Motor neuron (in vitro differentiated cells): ENCODE results near the gene MYBPC2. TPM values are rescaled to one million over a fixed set of nuclear protein-coding genes. Genes with fewer than 3 reads are reported as not detected.

ENCODE experiments used
- ATAC-seq, 8 experiments: fragments of 200-7000 bp; cut with Tn5 transposase; replicated peaks in 6 of 8; 2 replicates each; pipeline ENCODE4 v1.8.0; 2021; ENCODE audit warnings: mild to moderate bottlenecking in 8 of 8, moderate library complexity in 8 of 8
- H3K27ac ChIP-seq, 2 donors: fragments of 250-450 bp; sonication (Bioruptor Pico); 2 replicates each; pipeline ENCODE4 v1.9.0; 2021; ENCODE audit warnings: antibody characterized with exemption in 2 of 2, mild to moderate bottlenecking in 2 of 2, moderate library complexity in 1 of 2
- H3K4me1 ChIP-seq, 2 donors: fragments of 250-450 bp; sonication (Bioruptor Pico); replicated peaks in 1 of 2; 2 replicates each; pipeline ENCODE4 v1.6.1; 2021; ENCODE audit warnings: antibody characterized with exemption in 2 of 2, mild to moderate bottlenecking in 2 of 2, moderate library complexity in 1 of 2
- H3K4me3 ChIP-seq, 5 donors: fragments of 250-450 bp; sonication (Bioruptor Pico); 2 replicates each; pipeline ENCODE4 v1.9.0; 2021; ENCODE audit warnings: antibody characterized with exemption in 5 of 5, mild to moderate bottlenecking in 5 of 5, moderate library complexity in 4 of 5
- WGBS, 10 experiments: fragments of 450-650 bp; shearing (Covaris generic); methylation state at CpG; one replicate each; pipeline ENCODE4 v1.0.0; 2022; 5-methylcytosine and 5-hydroxymethylcytosine counted together
- in situ Hi-C, 9 experiments: fragments of 400-800 bp; cut with MboI; loops; one replicate each; pipeline ENCODE4 v1.15.0; 2021; ENCODE audit warnings: low sequenced_read_pairs in 9 of 9, low pct_unique_long_range_greater_than_20kb in 2 of 9; ENCODE audit not compliant: unreplicated experiment in 9 of 9
- total RNA-seq, 8 experiments: library from RNA; unstranded; fragments of 300-600 nt; gene quantifications; 2 replicates each; pipeline versions ENCODE4 v1.2.3 to v1.2.4, GENCODE V29; 2022

Gene MYBPC2
- total RNA-seq, 8 experiments from 2014 or later: 0.04 to 0.27 (median 0.11) TPM; not detected in 4

- ATAC-seq: no peak
- 76 to 100% (median 94%) methylated on average over 2 to 7 of the region's 13 CpGs; no CpG with 5 or more reads in 5 of the 10 experiments for WGBS, 10 experiments
- Histone ChIP-seq H3K27ac (no peak overlapping the region), H3K4me3 (no peak overlapping the region), H3K4me1 (no peaks in the 10 kb centered on the region)
- in situ Hi-C loops: no loop called here
Observed at GRCh38 chr19:50398675-50399367, 33.9 kb upstream of the MYBPC2 start.

GRCh38 chr19:50399368-50399745 lies 33.3 kb upstream of the MYBPC2 start:
- H3K4me1 ChIP-seq: no peaks in the 10 kb centered on the region
- no peak overlapping the region for H3K4me3 ChIP-seq
- WGBS, 10 experiments: 90 to 100% (median 98%) methylated on average over 2 to 4 of the region's 10 CpGs; no CpG with 5 or more reads in 6 of the 10 experiments
- no peak for ATAC-seq
- H3K27ac ChIP-seq: no peak overlapping the region
- in situ Hi-C loops: no loop called here

- 80 to 100% methylated on average over 1 of the region's 48 CpGs; no CpG with 5 or more reads in 8 of the 10 experiments for WGBS, 10 experiments
- Histone ChIP-seq H3K4me1 (no peaks in the 10 kb centered on the region), H3K4me3 (no peak overlapping the region), H3K27ac (no peak overlapping the region)
- in situ Hi-C loops: no loop called here
- peak in 1 of 8 experiments; percentile 15 for ATAC-seq
Observed at GRCh38 chr19:50401605-50402450, 30.9 kb upstream of the MYBPC2 start.

- in situ Hi-C loops: no loop called here
- peak in 1 of 8 experiments; percentile 6 for ATAC-seq
- 93 to 100% (median 98%) methylated on average over 3 to 12 of the region's 41 CpGs; no CpG with 5 or more reads in 6 of the 10 experiments for WGBS, 10 experiments
- Histone ChIP-seq H3K4me3 (no peak overlapping the region), H3K27ac (no peak overlapping the region), H3K4me1 (no peaks in the 10 kb centered on the region)
Observed at GRCh38 chr19:50402544-50403301, 30.0 kb upstream of the MYBPC2 start.

GRCh38 chr19:50406156-50406820 lies 26.4 kb upstream of the MYBPC2 start:
- Histone ChIP-seq H3K4me1 (no peaks in the 10 kb centered on the region), H3K27ac (no peak overlapping the region), H3K4me3 (no peak overlapping the region)
- 100% methylated on average over 1 to 3 of the region's 22 CpGs; no CpG with 5 or more reads in 7 of the 10 experiments for WGBS, 10 experiments
- in situ Hi-C loops: no loop called here
- ATAC-seq: no peak

GRCh38 chr19:50406829-50407228 lies 25.9 kb upstream of the MYBPC2 start:
- no CpG with 5 or more reads among the region's 19 CpGs for WGBS, 10 experiments
- no peaks in the 10 kb centered on the region for H3K4me1 ChIP-seq

GRCh38 chr19:50409347-50409746 lies 23.3 kb upstream of the MYBPC2 start:
- Histone ChIP-seq H3K4me3 (no peak overlapping the region), H3K27ac (no peak overlapping the region), H3K4me1 (no peaks in the 10 kb centered on the region)
- in situ Hi-C loops: no loop called here
- 80 to 100% (median 95%) methylated on average over 1 to 7 of the region's 17 CpGs; no CpG with 5 or more reads in 6 of the 10 experiments for WGBS, 10 experiments
- ATAC-seq: no peak

More at GRCh38 chr19:50406829-50407228, 25.9 kb upstream of the MYBPC2 start:
- ATAC-seq: no peak
- Histone ChIP-seq H3K27ac (no peak overlapping the region), H3K4me3 (no peak overlapping the region)
- in situ Hi-C loops: no loop called here

- in situ Hi-C loops: no loop called here
- 91 to 100% (median 96%) methylated on average over 1 to 10 of the region's 10 CpGs; no CpG with 5 or more reads in 6 of the 10 experiments for WGBS, 10 experiments
- ATAC-seq: no peak
- Histone ChIP-seq H3K4me3 (no peak overlapping the region), H3K27ac (no peak overlapping the region), H3K4me1 (no peaks in the 10 kb centered on the region)
Observed at GRCh38 chr19:50410109-50410508, 22.6 kb upstream of the MYBPC2 start.

- WGBS, 10 experiments: 80 to 100% (median 92%) methylated on average over 1 to 2 of the region's 2 CpGs; no CpG with 5 or more reads in 5 of the 10 experiments
- no peak overlapping the region for H3K27ac ChIP-seq
- no peaks in the 10 kb centered on the region for H3K4me1 ChIP-seq
- in situ Hi-C loops: no loop called here
- H3K4me3 ChIP-seq: no peak overlapping the region
- no peak for ATAC-seq
Observed at GRCh38 chr19:50412419-50412818, 20.3 kb upstream of the MYBPC2 start.

- H3K4me3 ChIP-seq: no peak overlapping the region
- in situ Hi-C loops: no loop called here
- no peak overlapping the region for H3K27ac ChIP-seq
- no peak for ATAC-seq
- H3K4me1 ChIP-seq: no peaks in the 10 kb centered on the region
- WGBS, 10 experiments: 90% methylated on average over 4 of the region's 13 CpGs; no CpG with 5 or more reads in 9 of the 10 experiments
Observed at GRCh38 chr19:50413096-50413495, 19.6 kb upstream of the MYBPC2 start.

- in situ Hi-C loops: no loop called here
- 96 to 100% (median 100%) methylated on average over 1 to 13 of the region's 21 CpGs; no CpG with 5 or more reads in 6 of the 10 experiments for WGBS, 10 experiments
- H3K27ac ChIP-seq: no peak overlapping the region
- peaks cover 0 to under 1% of the 10 kb centered on the region in 2 donors for H3K4me1 ChIP-seq
- H3K4me3 ChIP-seq: no peak overlapping the region
- ATAC-seq: no peak
Observed at GRCh38 chr19:50413531-50413930, 19.2 kb upstream of the MYBPC2 start.

- Histone ChIP-seq H3K4me1 (peaks cover 0 to 6% of the 10 kb centered on the region in 2 donors), H3K27ac (no peak overlapping the region), H3K4me3 (no peak overlapping the region)
- ATAC-seq: peak; percentile 76 to 97 (median 82)
- in situ Hi-C loops: no loop called here
- 60 to 100% (median 78%) methylated on average over 1 to 19 of the region's 37 CpGs; no CpG with 5 or more reads in 7 of the 10 experiments for WGBS, 10 experiments
Observed at GRCh38 chr19:50414864-50415660, 17.6 kb upstream of the MYBPC2 start.
